Mesenchymal stem cell (in vitro differentiated cells and primary cell): ENCODE measurements around the gene NEUROG2.

Experiments used
- DNase-seq: peaks from one replicate; pipeline ENCODE4 v3.0.0-alpha.2; 2013
- H2AFZ ChIP-seq: one replicate; pipeline ENCODE4 v1.6.1; 2013; ENCODE audit warnings: low read depth, mild to moderate bottlenecking, control low read depth, inconsistent platforms, low read length, moderate library complexity
- H2AK5ac ChIP-seq: 2 replicates; pipeline ENCODE4 v1.6.1; 2013; ENCODE audit warnings: low read length, moderate library complexity, mild to moderate bottlenecking, inconsistent platforms; ENCODE audit not compliant: severe bottlenecking
- H2BK120ac ChIP-seq: one replicate; pipeline ENCODE4 v1.6.1; 2013; ENCODE audit warnings: low read depth, mild to moderate bottlenecking, inconsistent platforms, low read length, moderate library complexity
- H2BK12ac ChIP-seq, 2 experiments: one replicate each; pipeline ENCODE4 v1.6.1; 2013; ENCODE audit warnings: inconsistent platforms in 2 of 2, low read length in 2 of 2, mild to moderate bottlenecking in 2 of 2, moderate library complexity in 2 of 2, control low read depth in 1 of 2
- H2BK15ac ChIP-seq: one replicate; pipeline ENCODE4 v1.6.1; 2013; ENCODE audit warnings: mild to moderate bottlenecking, low read depth, inconsistent platforms; ENCODE audit not compliant: poor library complexity, severe bottlenecking
- H2BK5ac ChIP-seq: 2 replicates; pipeline ENCODE4 v1.6.1; 2013; ENCODE audit warnings: low read depth, mild to moderate bottlenecking, low read length, control low read depth, inconsistent platforms; ENCODE audit not compliant: poor library complexity, severe bottlenecking
- H3K14ac ChIP-seq, 2 experiments: one replicate each; pipeline ENCODE4 v1.6.1; 2013; ENCODE audit warnings: inconsistent platforms in 2 of 2, low read length in 2 of 2, control low read depth in 1 of 2, mild to moderate bottlenecking in 1 of 2, moderate library complexity in 1 of 2
- H3K18ac ChIP-seq, 2 experiments: one replicate each; pipeline ENCODE4 v1.6.1; 2013; ENCODE audit warnings: inconsistent platforms in 2 of 2, low read length in 2 of 2, control low read depth in 1 of 2, low read depth in 1 of 2, mild to moderate bottlenecking in 1 of 2
- H3K23ac ChIP-seq, 2 experiments: one replicate each; pipeline ENCODE4 v1.6.1; 2013; ENCODE audit warnings: inconsistent platforms in 2 of 2, low read length in 2 of 2, mild to moderate bottlenecking in 2 of 2, moderate library complexity in 2 of 2, control low read depth in 1 of 2
- H3K27ac ChIP-seq: 2 replicates; pipeline ENCODE4 v1.5.1; 2013; ENCODE audit warnings: mild to moderate bottlenecking, moderate library complexity, low read length, control low read depth, inconsistent platforms; ENCODE audit not compliant: poor library complexity, severe bottlenecking
- H3K27me3 ChIP-seq, 2 experiments: 2 replicates each; pipeline versions ENCODE4 v1.6.1 to v1.7.0; 2013; ENCODE audit warnings: low read length in 2 of 2, mild to moderate bottlenecking in 2 of 2, moderate library complexity in 2 of 2, control low read depth in 1 of 2, inconsistent platforms in 1 of 2; ENCODE audit not compliant: control insufficient read depth in 1 of 2, insufficient read depth in 1 of 2
- H3K36me3 ChIP-seq, 2 experiments: 2 replicates each; pipeline versions ENCODE4 v1.6.1 to v1.7.0; 2013; ENCODE audit warnings: low read length in 2 of 2, control low read depth in 1 of 2, inconsistent platforms in 1 of 2, low read depth in 1 of 2, mild to moderate bottlenecking in 1 of 2; ENCODE audit not compliant: insufficient read depth in 2 of 2, control insufficient read depth in 1 of 2
- H3K4ac ChIP-seq, 2 experiments: one replicate each; pipeline ENCODE4 v1.6.1; 2013; ENCODE audit warnings: inconsistent platforms in 2 of 2, low read length in 2 of 2, mild to moderate bottlenecking in 2 of 2, moderate library complexity in 2 of 2, control low read depth in 1 of 2, low read depth in 1 of 2
- H3K4me1 ChIP-seq: 2 replicates; pipeline ENCODE4 v1.6.1; 2013; ENCODE audit warnings: low read depth, low read length, control low read depth; ENCODE audit not compliant: control insufficient read depth, insufficient read depth
- H3K4me2 ChIP-seq: 2 replicates; pipeline ENCODE4 v1.6.1; 2013; ENCODE audit warnings: low read length, mild to moderate bottlenecking, inconsistent platforms; ENCODE audit not compliant: poor library complexity, severe bottlenecking
- H3K4me3 ChIP-seq, 2 experiments: 2 replicates each; pipeline versions ENCODE4 v1.5.1 to v1.7.0; 2013; ENCODE audit warnings: low read length in 2 of 2, mild to moderate bottlenecking in 2 of 2, control low read depth in 1 of 2, low read depth in 1 of 2; ENCODE audit not compliant: insufficient read depth in 1 of 2
- H3K79me1 ChIP-seq: replicated peaks from 2 replicates; pipeline ENCODE4 v1.6.1; 2013; ENCODE audit warnings: mild to moderate bottlenecking, control low read depth, low read length, inconsistent platforms; ENCODE audit not compliant: poor library complexity, severe bottlenecking
- H3K9ac ChIP-seq: 2 replicates; pipeline ENCODE4 v1.7.0; 2013; ENCODE audit warnings: mild to moderate bottlenecking, low read length, moderate library complexity
- H3K9me3 ChIP-seq: 2 replicates; pipeline ENCODE4 v1.7.0; 2013; ENCODE audit warnings: mild to moderate bottlenecking, low read length; ENCODE audit not compliant: control insufficient read depth
- H4K8ac ChIP-seq: one replicate; pipeline ENCODE4 v1.6.1; 2013; ENCODE audit warnings: inconsistent platforms, mild to moderate bottlenecking, low read length, moderate library complexity
- H4K91ac ChIP-seq: one replicate; pipeline ENCODE4 v1.6.1; 2013; ENCODE audit warnings: mild to moderate bottlenecking, low read length, inconsistent platforms
- WGBS: methylation state at CpG from one replicate; pipeline ENCODE4 v1.1.7; 2013; ENCODE audit warnings: mixed read lengths; 5-methylcytosine and 5-hydroxymethylcytosine counted together

NEUROG2 gene

GRCh38 chr4:112510291-112511092 lies 5.5 kb downstream of the NEUROG2 start:
- Histone ChIP-seq H3K79me1 (no peaks in the 10 kb centered on the region), H2BK5ac (no peak overlapping the region), H3K4me2 (peak overlapping the region; percentile 70), H3K18ac (no peak overlapping the region), H2AFZ (no peak overlapping the region), H3K27ac (no peak overlapping the region), H3K27me3 (peaks cover 84 to 96% of the 10 kb centered on the region in 2 experiments), H3K9ac (no peak overlapping the region), H3K4ac (no peak overlapping the region), H2BK120ac (no peak overlapping the region), H2BK12ac (no peak overlapping the region), H2AK5ac (no peak overlapping the region), H3K23ac (no peak overlapping the region), H3K9me3 (peaks cover 3% of the 10 kb centered on the region), H3K4me1 (peaks cover 32% of the 10 kb centered on the region), H3K36me3 (no peaks in the 10 kb centered on the region), H3K4me3 (peak overlapping the region; percentile 5 to 67), H3K14ac (no peak overlapping the region), H2BK15ac (no peak overlapping the region), H4K91ac (no peak overlapping the region), H4K8ac (no peak overlapping the region)
- WGBS, result 3% methylated on average over 33 of the region's 34 CpGs
- DNase-seq, result no peak

GRCh38 chr4:112509243-112510141 lies 6.5 kb downstream of the NEUROG2 start:
- 7% methylated on average over 45 of the region's 46 CpGs for WGBS
- Histone ChIP-seq H2BK120ac (no peak overlapping the region), H3K9me3 (peaks cover 3% of the 10 kb centered on the region)

GRCh38 chr4:112508356-112508755 lies 7.6 kb downstream of the NEUROG2 start:
- no peak overlapping the region for H3K18ac ChIP-seq
- H3K14ac ChIP-seq, result no peak overlapping the region
- H3K4me1 ChIP-seq, result peaks cover 20% of the 10 kb centered on the region
- no peak overlapping the region for H3K23ac ChIP-seq
- no peak overlapping the region for H2BK5ac ChIP-seq
- H3K79me1 ChIP-seq, result no peaks in the 10 kb centered on the region
- H3K4me3 ChIP-seq, result no peak overlapping the region
- no peak overlapping the region for H2BK120ac ChIP-seq
- H4K8ac ChIP-seq, result no peak overlapping the region
- H2AFZ ChIP-seq, result no peak overlapping the region
- no peak overlapping the region for H2BK15ac ChIP-seq
- no peak overlapping the region for H2AK5ac ChIP-seq
- DNase-seq, result no peak
- H3K4me2 ChIP-seq, result no peak overlapping the region
- 5% methylated on average over 5 of the region's 6 CpGs for WGBS
- H3K9me3 ChIP-seq, result peaks cover 3% of the 10 kb centered on the region
- H3K9ac ChIP-seq, result no peak overlapping the region
- no peak overlapping the region for H3K27ac ChIP-seq
- no peak overlapping the region for H2BK12ac ChIP-seq
- no peak overlapping the region for H3K4ac ChIP-seq
- peaks cover 70 to 93% of the 10 kb centered on the region in 2 experiments for H3K27me3 ChIP-seq
- no peak overlapping the region for H4K91ac ChIP-seq
- H3K36me3 ChIP-seq, result no peaks in the 10 kb centered on the region

More at GRCh38 chr4:112509243-112510141, 6.5 kb downstream of the NEUROG2 start:
- no peak overlapping the region for H2BK12ac ChIP-seq
- peaks cover 22% of the 10 kb centered on the region for H3K4me1 ChIP-seq
- DNase-seq, result no peak
- no peak overlapping the region for H3K4ac ChIP-seq
- H3K18ac ChIP-seq, result no peak overlapping the region
- H3K4me3 ChIP-seq, result peak overlapping the region in 1 of 2 experiments; percentile 63
- no peak overlapping the region for H2BK5ac ChIP-seq
- no peak overlapping the region for H3K27ac ChIP-seq
- no peak overlapping the region for H2BK15ac ChIP-seq
- no peak overlapping the region for H4K91ac ChIP-seq
- H3K36me3 ChIP-seq, result no peaks in the 10 kb centered on the region
- H3K27me3 ChIP-seq, result peaks cover 80 to 93% of the 10 kb centered on the region in 2 experiments
- no peak overlapping the region for H3K9ac ChIP-seq
- H3K4me2 ChIP-seq, result peak overlapping the region; percentile 68
- H2AFZ ChIP-seq, result no peak overlapping the region
- no peak overlapping the region for H3K14ac ChIP-seq
- no peaks in the 10 kb centered on the region for H3K79me1 ChIP-seq
- no peak overlapping the region for H4K8ac ChIP-seq
- H3K23ac ChIP-seq, result no peak overlapping the region
- H2AK5ac ChIP-seq, result no peak overlapping the region

GRCh38 chr4:112504807-112505206 lies 11.2 kb downstream of the NEUROG2 start:
- Histone ChIP-seq H3K4ac (no peak overlapping the region), H2BK12ac (no peak overlapping the region), H2AFZ (no peak overlapping the region), H3K4me2 (no peak overlapping the region), H2BK15ac (no peak overlapping the region), H3K14ac (no peak overlapping the region), H3K18ac (no peak overlapping the region), H3K23ac (no peak overlapping the region), H2BK5ac (no peak overlapping the region), H4K91ac (no peak overlapping the region), H3K4me3 (no peak overlapping the region), H3K27me3 (peaks cover 45 to 77% of the 10 kb centered on the region in 2 experiments), H2AK5ac (no peak overlapping the region), H2BK120ac (no peak overlapping the region), H4K8ac (no peak overlapping the region), H3K36me3 (no peaks in the 10 kb centered on the region), H3K27ac (no peak overlapping the region), H3K9ac (no peak overlapping the region), H3K4me1 (peaks cover 7% of the 10 kb centered on the region), H3K79me1 (no peaks in the 10 kb centered on the region), H3K9me3 (no peaks in the 10 kb centered on the region)
- DNase-seq, result no peak
- WGBS, result 89% methylated on average over 4 of the region's 4 CpGs
